HG03571 (cell line): ENCODE measurements around the gene ZNF839.
A peak's percentile ranks its signal among the peaks of the same experiment; 100 is the strongest.
"Not testable (repeated sequence)": the region's sequence is repeated elsewhere in the genome, so short reads cannot be mapped to it uniquely, and the experiment has no call there.

Experiments used
- ATAC-seq: cut with Tn5 transposase; IDR thresholded peaks from one replicate; pipeline ENCODE4 v1.9.1; 2021; ENCODE audit not compliant: unreplicated experiment

Gene ZNF839

DNA sequence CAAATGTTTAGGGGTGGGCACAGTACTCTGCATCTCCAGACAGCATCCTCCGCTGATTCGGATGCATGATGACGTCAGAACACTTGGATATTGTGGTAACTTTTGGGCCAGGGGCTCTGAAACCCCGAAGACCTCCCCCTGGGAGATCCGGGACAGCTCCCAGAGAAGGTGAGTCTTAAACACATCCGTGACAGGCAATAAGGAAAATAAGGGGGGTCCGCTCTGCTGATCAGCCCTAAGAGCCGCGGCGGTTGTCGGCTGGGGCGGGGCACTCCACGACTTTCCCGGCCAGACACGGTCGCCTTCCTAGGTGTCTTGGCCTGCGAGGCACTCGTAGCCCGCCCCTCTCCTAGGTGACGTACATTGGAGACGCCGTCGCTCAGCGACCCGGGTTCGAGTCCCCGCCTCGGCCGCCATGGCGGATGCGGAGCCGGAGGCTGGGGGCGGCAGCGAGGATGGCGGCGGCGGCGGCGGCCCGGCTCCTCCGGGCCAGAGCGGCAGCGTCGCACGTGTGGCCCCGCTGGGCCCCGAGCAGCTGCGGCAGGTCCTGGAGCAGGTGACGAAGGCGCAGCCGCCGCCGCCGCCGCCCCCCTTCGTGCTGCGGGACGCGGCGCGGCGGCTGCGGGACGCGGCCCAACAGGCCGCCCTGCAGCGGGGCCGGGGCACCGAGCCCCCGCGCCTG is at the start of gene ZNF839:
TSS of gene ZNF839 (plus strand) at position 396 of the 682 bp plus-strand sequence. CDS start at position 416, 20 bp downstream.
- no peak for ATAC-seq

DNA sequence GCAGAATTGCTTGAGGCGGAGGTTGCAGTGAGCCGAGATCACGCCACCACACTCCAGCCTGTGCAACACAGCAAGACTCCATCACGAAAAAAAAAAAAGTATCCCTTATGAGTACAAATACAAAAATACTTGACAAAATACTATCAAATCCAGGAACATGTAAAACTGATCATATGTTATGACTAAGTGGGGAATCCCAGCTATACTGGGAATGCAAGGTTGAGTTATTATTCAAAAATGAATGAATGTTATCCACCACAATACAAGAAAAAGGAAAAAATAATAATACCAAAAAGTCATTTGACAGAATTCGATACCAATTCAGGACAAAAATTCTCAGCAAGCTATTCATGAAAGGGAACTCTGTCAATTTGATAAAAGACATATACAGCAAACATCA is 47.2 kb upstream of the ZNF839 start:
- no peak for ATAC-seq

DNA sequence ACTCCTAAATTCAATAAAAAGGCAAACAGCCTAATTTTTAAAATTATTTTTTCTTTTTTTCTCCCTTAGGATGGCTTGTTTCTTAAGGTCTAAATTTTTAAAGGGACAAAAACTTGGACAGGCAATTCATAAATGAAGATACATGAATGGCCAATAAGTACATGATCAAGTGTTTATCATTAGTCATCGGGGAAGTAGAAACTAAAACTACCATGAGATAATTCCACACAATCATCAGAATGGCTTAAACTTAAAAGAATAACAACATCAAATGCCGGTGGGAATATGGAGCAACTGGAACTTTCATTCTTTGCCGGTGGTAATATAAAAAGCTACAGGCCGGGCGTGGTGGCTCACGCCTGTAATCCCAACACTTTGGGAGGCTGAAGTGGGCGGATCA is 43.7 kb upstream of the ZNF839 start:
- ATAC-seq, result no peak

DNA sequence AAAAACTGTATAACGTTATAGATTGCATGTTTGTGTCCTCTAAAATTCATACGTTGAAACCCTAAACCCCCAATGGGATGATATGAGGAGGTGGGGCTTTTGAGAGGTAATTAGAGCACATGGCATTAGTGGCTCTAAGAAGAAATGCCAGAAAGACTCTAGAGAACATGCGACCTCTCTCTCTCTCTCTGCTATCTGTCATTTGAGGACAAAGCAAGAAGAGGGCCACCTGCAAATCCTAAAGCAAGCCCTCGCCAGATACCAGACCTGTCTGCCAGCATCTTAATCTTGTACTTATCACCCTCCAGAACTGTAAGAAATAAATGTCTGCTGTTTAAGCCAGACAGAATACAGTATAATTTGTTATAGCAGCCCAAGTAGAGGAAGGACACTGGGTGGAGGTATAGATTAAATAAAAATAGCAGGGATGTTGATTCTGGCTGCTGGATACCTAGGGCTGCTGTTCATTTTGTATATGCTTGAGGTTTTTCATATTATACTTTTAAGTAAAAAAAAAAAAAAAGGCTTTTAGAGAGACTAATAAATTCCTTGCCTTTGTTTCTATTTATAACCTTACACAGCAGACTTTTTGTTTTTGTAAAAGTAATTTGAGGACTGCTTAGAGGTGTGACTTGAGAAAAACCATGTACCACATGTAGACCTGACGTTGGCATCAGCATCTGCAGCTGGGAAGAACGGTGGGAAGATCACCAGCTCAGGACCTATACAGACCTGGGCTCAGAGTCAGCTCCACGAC is 41.5 kb upstream of the ZNF839 start:
- no peak for ATAC-seq

GRCh38 chr14:102278631-102278935 is 41.0 kb upstream of the ZNF839 start:
- no peak for ATAC-seq

- ATAC-seq, result no peak
These were observed 40.3 kb upstream of the ZNF839 start for GRCh38 chr14:102279282-102279681.

GRCh38 chr14:102279688-102280348 is 39.7 kb upstream of the ZNF839 start:
- ATAC-seq, result no peak

GRCh38 chr14:102280376-102280962 is 39.1 kb upstream of the ZNF839 start:
- ATAC-seq, result no peak

GRCh38 chr14:102282751-102283465 is 36.6 kb upstream of the ZNF839 start:
- no peak for ATAC-seq

DNA sequence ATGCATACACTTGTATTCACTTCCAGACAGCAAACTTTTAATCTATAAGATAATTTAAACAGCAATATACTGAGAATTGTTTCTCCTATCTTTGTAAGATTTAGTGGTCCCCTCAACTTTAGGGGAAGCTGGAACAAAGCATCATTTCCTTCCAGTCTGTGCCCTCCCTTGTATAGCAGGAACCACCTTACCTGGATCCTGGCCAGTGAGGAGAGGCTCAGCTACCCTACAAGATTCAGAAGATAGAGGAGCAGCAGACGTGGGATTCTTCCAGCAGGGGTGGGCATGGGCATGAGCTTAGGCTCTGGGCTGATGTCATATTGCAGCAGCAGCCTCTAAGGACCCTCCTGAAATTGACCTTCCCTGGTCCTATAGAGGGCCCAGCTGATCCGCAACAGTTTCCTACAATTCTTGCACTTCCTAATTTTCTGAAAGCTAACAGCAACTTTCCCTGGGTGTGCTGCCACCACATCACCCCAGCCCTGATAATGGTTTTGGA is 35.9 kb upstream of the ZNF839 start:
- ATAC-seq, result no peak

DNA sequence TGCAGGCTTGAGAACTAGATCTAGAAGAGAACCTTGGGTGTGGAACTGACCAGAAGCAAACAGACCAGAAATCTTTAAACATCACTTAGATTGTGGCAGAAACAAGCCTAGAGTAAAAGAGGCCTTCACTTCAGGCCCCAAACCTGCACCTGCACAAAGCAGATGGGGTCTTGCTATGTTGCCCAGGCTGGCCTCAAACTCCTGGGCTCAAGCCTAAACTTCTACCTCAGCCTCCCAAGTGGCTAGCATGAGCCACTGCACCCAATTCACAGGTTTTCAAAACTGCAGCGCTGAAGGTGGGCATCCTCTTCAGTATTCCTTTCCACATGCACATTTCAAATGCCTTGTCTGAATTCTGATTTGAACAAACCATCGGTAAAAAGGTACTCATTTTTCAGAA is 34.4 kb upstream of the ZNF839 start:
- no peak for ATAC-seq

- ATAC-seq, result no peak
These were observed 31.4 kb upstream of the ZNF839 start for GRCh38 chr14:102288139-102288538.

- ATAC-seq, result no peak
These were observed 27.1 kb upstream of the ZNF839 start for GRCh38 chr14:102292441-102292840.

DNA sequence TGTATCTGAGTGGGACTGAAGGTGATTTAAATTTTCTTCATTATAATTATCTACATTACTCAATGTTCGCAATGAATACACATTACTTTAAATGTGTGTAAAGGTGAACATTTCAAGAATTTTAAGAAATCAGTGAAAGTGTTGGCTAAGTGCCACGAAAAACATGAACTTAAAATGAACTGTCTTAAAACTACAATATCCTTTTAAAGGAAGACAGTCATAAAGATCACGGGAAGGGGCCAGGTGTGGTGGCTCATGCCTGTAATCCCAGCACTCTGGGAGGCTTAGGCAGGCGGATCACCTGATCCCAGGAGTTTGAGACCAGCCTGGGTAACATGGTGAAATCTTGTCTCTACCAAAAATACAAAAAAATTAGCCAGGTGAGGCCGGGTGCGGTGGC is 25.8 kb upstream of the ZNF839 start:
- ATAC-seq, result no peak

DNA sequence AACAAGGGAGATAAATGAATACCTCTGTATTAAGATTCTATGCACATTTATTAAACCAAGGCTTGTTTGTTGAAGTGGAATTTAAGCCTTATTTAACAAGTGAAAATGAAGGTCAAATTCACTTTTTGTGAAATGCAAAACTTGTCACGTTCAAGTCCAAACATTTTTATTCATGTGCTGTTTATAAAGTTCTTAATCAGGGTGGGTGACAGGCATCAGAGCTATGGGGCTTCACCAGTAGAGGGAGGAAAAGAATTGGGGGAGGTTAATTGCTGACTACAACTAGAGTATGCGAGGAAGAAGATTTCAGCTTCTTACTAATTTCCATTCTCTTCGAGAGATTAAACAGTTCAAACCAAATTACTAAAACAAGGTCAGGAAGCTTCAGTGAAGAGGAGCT is 24.3 kb upstream of the ZNF839 start:
- ATAC-seq, result no peak

GRCh38 chr14:102297436-102298170 is 21.9 kb upstream of the ZNF839 start:
- no peak for ATAC-seq

DNA sequence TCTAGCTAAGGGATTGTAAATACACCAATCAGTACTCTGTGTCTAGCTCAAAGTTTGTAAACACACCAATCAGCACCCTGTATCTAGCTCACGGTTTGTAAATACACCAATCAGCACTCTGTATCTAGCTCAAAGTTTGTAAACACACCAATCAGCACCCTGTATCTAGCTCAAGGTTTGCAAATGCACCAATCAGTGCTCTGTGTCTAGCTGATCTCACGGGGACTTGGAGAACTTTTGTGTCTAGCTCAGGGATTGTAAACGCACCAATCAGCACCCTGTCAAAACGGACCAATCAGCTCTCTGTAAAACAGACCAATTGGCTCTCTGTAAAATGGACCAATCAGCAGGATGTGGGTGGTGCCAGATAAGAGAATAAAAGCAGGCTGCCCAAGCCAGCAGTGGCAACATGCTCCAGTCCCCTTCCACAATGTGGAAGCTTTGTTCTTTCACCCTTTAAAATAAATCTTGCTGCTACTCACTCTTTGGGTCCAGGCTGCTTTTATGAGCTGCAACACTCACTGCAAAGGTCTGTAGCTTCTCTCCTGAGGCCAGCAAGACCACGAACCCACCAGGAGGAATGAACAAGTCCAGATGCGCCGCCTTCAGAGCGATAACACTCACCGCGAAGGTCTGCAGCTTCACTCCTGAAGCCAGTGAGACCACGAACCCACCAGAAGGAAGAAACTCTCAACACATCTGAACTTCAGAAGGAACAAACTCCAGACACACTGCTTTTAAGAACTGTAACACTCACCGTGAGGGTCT is 21.1 kb upstream of the ZNF839 start:
- not testable (repeated sequence) for ATAC-seq

DNA sequence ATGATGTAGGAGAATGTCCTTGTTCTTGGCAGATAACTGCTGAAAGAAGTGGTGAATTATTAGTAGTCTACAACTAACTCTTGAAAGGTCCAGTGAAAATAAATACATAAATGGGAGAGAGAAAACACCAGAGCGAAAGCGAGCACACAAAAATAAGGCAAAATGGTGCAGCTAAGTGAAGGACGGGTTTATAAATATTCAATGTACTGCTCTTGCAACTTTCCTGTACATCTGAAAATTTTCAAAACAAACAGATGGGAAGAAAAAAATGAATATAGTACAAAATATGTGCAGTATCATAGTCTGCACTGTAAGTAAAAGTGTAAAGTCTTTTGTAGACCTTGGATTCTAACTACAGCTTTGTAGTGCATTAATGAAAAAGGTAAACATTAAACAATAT is 15.9 kb upstream of the ZNF839 start:
- ATAC-seq, result no peak

GRCh38 chr14:102304611-102305506 is 14.7 kb upstream of the ZNF839 start, which contains the start of gene MOK:
Gene MOK, minus strand, starts transcription at chr14:102305164. Its CDS starts 196 bp downstream, at chr14:102304968.
- peak; percentile 89 for ATAC-seq
